H1 (cell line): Measurements from ENCODE around the gene SPEF2. TPM values are rescaled to one million over a fixed set of nuclear protein-coding genes. Genes with fewer than 3 reads are reported as not detected.

Experiments
- CTCF ChIA-PET: fragments of 300-600 bp; sonication (Branson Sonifier 250); formaldehyde crosslinking; loops from one replicate; lab custom pipeline; 2021; ENCODE audit not compliant: partially characterized antibody; lab: Charles Lee
- POLR2A ChIA-PET: fragments of 300-600 bp; sonication (Branson Sonifier 250); formaldehyde crosslinking; loops from one replicate; lab custom pipeline; 2021; ENCODE audit warnings: inconsistent platforms; ENCODE audit not compliant: partially characterized antibody; lab: Charles Lee
- DNase-seq, 2 experiments: peaks; one replicate each; pipeline versions ENCODE4 v3.0.0 to v3.0.0-alpha.2; 2010 to 2022; ENCODE audit warnings: low spot score in 2 of 2, low read depth in 1 of 2, mixed read lengths in 1 of 2
- FAIRE-seq: peaks from 2 replicates; lab custom pipeline; 2011; peaks lifted over from hg19 to GRCh38; lab: Jason Lieb, UNC
- H2AFZ ChIP-seq: 2 replicates; pipeline ENCODE4 v1.8.1; 2012; ENCODE audit warnings: low read length, inconsistent platforms
- H2AK5ac ChIP-seq: 2 replicates; pipeline ENCODE4 v1.6.1; 2013; ENCODE audit warnings: low read depth, low read length
- H2BK120ac ChIP-seq: replicated peaks from 2 replicates; pipeline ENCODE3; 2013; ENCODE audit warnings: low read depth, low read length, inconsistent platforms
- H2BK12ac ChIP-seq: 2 replicates; pipeline ENCODE4 v1.6.1; 2013; ENCODE audit warnings: low read depth, low read length
- H2BK15ac ChIP-seq: 2 replicates; pipeline ENCODE4 v1.6.1; 2013; ENCODE audit warnings: low read length
- H2BK20ac ChIP-seq: 2 replicates; pipeline ENCODE4 v1.6.1; 2013; ENCODE audit warnings: low read length
- H2BK5ac ChIP-seq: 2 replicates; pipeline ENCODE4 v1.6.1; 2013; ENCODE audit warnings: low read depth, low read length
- H3K14ac ChIP-seq: 2 replicates; pipeline ENCODE4 v1.6.1; 2013; ENCODE audit warnings: inconsistent platforms; ENCODE audit not compliant: insufficient read length
- H3K18ac ChIP-seq: 2 replicates; pipeline ENCODE4 v1.6.1; 2013; ENCODE audit warnings: low read length; ENCODE audit errors: extremely low read depth
- H3K23ac ChIP-seq: 2 replicates; pipeline ENCODE4 v1.6.1; 2013; ENCODE audit warnings: inconsistent platforms; ENCODE audit not compliant: insufficient read length
- H3K23me2 ChIP-seq: 2 replicates; pipeline ENCODE4 v1.6.1; 2013; ENCODE audit warnings: low read depth, low read length
- H3K27ac ChIP-seq: 2 replicates; pipeline ENCODE4 v1.6.1; 2011; ENCODE audit warnings: low read depth, low read length, inconsistent platforms
- H3K27me3 ChIP-seq, 4 experiments: replicated peaks in 1 of 4; 1 replicate in 1 of 4; 2 replicates in 3 of 4; pipeline versions ENCODE4 v1.6.1 to v1.8.1; 2011 to 2013; ENCODE audit warnings: low read length in 3 of 4, mild to moderate bottlenecking in 3 of 4, inconsistent platforms in 2 of 4, mixed read lengths in 2 of 4, moderate library complexity in 1 of 4; ENCODE audit not compliant: control insufficient read depth in 3 of 4, insufficient read depth in 3 of 4; ENCODE audit errors: extremely low read depth in 1 of 4
- H3K36me3 ChIP-seq, 4 experiments: 2 replicates each; pipeline versions ENCODE4 v1.6.1 to v1.8.1; 2011 to 2013; ENCODE audit warnings: mild to moderate bottlenecking in 4 of 4, low read length in 3 of 4, moderate library complexity in 2 of 4, control low read depth in 1 of 4, inconsistent platforms in 1 of 4; ENCODE audit not compliant: insufficient read depth in 4 of 4, control insufficient read depth in 2 of 4
- H3K4ac ChIP-seq: replicated peaks from 2 replicates; pipeline ENCODE3; 2013; ENCODE audit warnings: low read length, low read depth, mixed read lengths, inconsistent platforms; ENCODE audit not compliant: insufficient read length
- H3K4me1 ChIP-seq, 4 experiments: replicated peaks in 1 of 4; 1 replicate in 1 of 4; 2 replicates in 3 of 4; pipeline versions ENCODE4 v1.6.1 to v1.8.1; 2011 to 2013; ENCODE audit warnings: low read length in 3 of 4, inconsistent platforms in 2 of 4, mixed read lengths in 1 of 4; ENCODE audit not compliant: insufficient read depth in 4 of 4, control insufficient read depth in 3 of 4
- H3K4me2 ChIP-seq, 2 experiments: 2 replicates each; pipeline versions ENCODE4 v1.6.1 to v1.8.1; 2011 to 2013; ENCODE audit warnings: low read depth in 2 of 2, low read length in 2 of 2, control low read depth in 1 of 2, inconsistent platforms in 1 of 2, mild to moderate bottlenecking in 1 of 2; ENCODE audit not compliant: insufficient read depth in 1 of 2
- H3K4me3 ChIP-seq, 4 experiments: fragments of 200-600, 300-600 bp in 1 of 4; sonication (generic), shearing (Covaris generic), sonication (Bioruptor Twin) in 1 of 4; 2 replicates each; pipeline versions ENCODE4 v1.5.1 to v1.8.1; 2011 to 2016; ENCODE audit warnings: low read length in 4 of 4, low read depth in 3 of 4, control low read depth in 2 of 4, inconsistent platforms in 2 of 4, mild to moderate bottlenecking in 2 of 4, mixed read lengths in 1 of 4, moderate library complexity in 1 of 4; ENCODE audit not compliant: insufficient read depth in 2 of 4; ENCODE audit errors: extremely low read depth in 1 of 4
- H3K56ac ChIP-seq: replicated peaks from 2 replicates; pipeline ENCODE3; 2013; ENCODE audit warnings: low read depth, mild to moderate bottlenecking, mixed read lengths, low read length, inconsistent platforms; ENCODE audit not compliant: insufficient read length
- H3K79me1 ChIP-seq: 2 replicates; pipeline ENCODE4 v1.6.1; 2013; ENCODE audit warnings: low read depth, low read length, control low read depth
- H3K79me2 ChIP-seq, 2 experiments: 2 replicates each; pipeline versions ENCODE4 v1.6.1 to v1.8.1; 2012 to 2013; ENCODE audit warnings: low read length in 2 of 2, mild to moderate bottlenecking in 2 of 2, inconsistent platforms in 1 of 2; ENCODE audit not compliant: insufficient read depth in 2 of 2, control insufficient read depth in 1 of 2
- H3K9ac ChIP-seq, 4 experiments: replicated peaks in 1 of 4; 1 replicate in 1 of 4; 2 replicates in 3 of 4; pipeline versions ENCODE4 v1.6.1 to v1.8.1; 2011 to 2013; ENCODE audit warnings: low read depth in 3 of 4, low read length in 3 of 4, control low read depth in 2 of 4, mild to moderate bottlenecking in 2 of 4, moderate library complexity in 2 of 4, inconsistent platforms in 1 of 4; ENCODE audit errors: extremely low read depth in 1 of 4
- H3K9me3 ChIP-seq, 2 experiments: 2 replicates each; pipeline versions ENCODE4 v1.6.1 to v1.8.1; 2012 to 2013; ENCODE audit warnings: mild to moderate bottlenecking in 2 of 2, moderate library complexity in 2 of 2, control low read depth in 1 of 2, inconsistent platforms in 1 of 2, low read depth in 1 of 2, low read length in 1 of 2, mixed read lengths in 1 of 2; ENCODE audit not compliant: insufficient read depth in 2 of 2
- H4K20me1 ChIP-seq, 2 experiments: replicated peaks in 1 of 2; 2 replicates each; pipeline versions ENCODE3 to v1.8.1; 2011 to 2013; ENCODE audit warnings: inconsistent platforms in 2 of 2, low read length in 2 of 2, mild to moderate bottlenecking in 1 of 2; ENCODE audit not compliant: insufficient read depth in 2 of 2, control insufficient read depth in 1 of 2
- H4K5ac ChIP-seq: 2 replicates; pipeline ENCODE4 v1.6.1; 2013; ENCODE audit warnings: low read length, low read depth, mixed read lengths, inconsistent platforms; ENCODE audit not compliant: insufficient read length
- H4K8ac ChIP-seq: 2 replicates; pipeline ENCODE4 v1.8.0; 2013; ENCODE audit warnings: mild to moderate bottlenecking, moderate library complexity, low read length, inconsistent platforms; ENCODE audit not compliant: insufficient read depth; ENCODE audit errors: extremely low read depth
- H4K91ac ChIP-seq: replicated peaks from 2 replicates; pipeline ENCODE3; 2013; ENCODE audit warnings: low read length, mixed read lengths, inconsistent platforms; ENCODE audit not compliant: insufficient read length
- POLR2A ChIP-seq, 2 experiments: IDR thresholded peaks; 1 replicate in 1 of 2; 2 replicates in 1 of 2; pipeline ENCODE4 v1.6.1; 2011; ENCODE audit warnings: low read depth in 2 of 2, low read length in 2 of 2, mild to moderate bottlenecking in 2 of 2; ENCODE audit errors: control extremely low read depth in 1 of 2
- SP2 ChIP-seq: IDR thresholded peaks from 2 replicates; pipeline ENCODE4 v1.6.1; 2012; ENCODE audit warnings: mild to moderate bottlenecking, low read length, inconsistent platforms
- WGBS, 2 experiments: shearing (Covaris generic) in 1 of 2; methylation state at CpG; one replicate each; pipeline versions ENCODE4 v1.1.6 to v1.1.7; 2013 to 2015; ENCODE audit warnings: low lambda C conversion rate in 2 of 2, mixed read lengths in 2 of 2, inconsistent platforms in 1 of 2, low coverage in 1 of 2, missing lambda C conversion rate in 1 of 2; ENCODE audit not compliant: insufficient replicate concordance in 2 of 2, insufficient coverage in 1 of 2, insufficient read length in 1 of 2; ENCODE audit errors: extremely low coverage in 1 of 2, missing lambda C conversion rate in 1 of 2; 5-methylcytosine and 5-hydroxymethylcytosine counted together
- polyA plus RNA-seq, 7 experiments: library from polyadenylated mRNA; depleted of rRNA in 3 of 7; stranded (reverse) in 5 of 7; unstranded in 2 of 7; fragments of >200 nt in 5 of 7; fragments of 200-250 nt in 2 of 7; gene quantifications; 1 replicate in 5 of 7; 2 replicates in 1 of 7; 4 replicates in 1 of 7; pipeline versions ENCODE4 v1.2.1 to v1.2.3, GENCODE V29; 2011 to 2013; ENCODE audit warnings: missing spikeins in 2 of 7, mixed read lengths in 2 of 7
- total RNA-seq: library from RNA; stranded (reverse); fragmentation: NEBNext Ultra II Directional; extraction: Animal tissue kit (Norgen Biotek cat#: 25700); gene quantifications from 2 replicates; pipeline ENCODE4 v1.2.1, GENCODE V29; 2021

Gene SPEF2
- total and polyA plus RNA-seq, 2 of the 8 experiments (the other 6 are each of a cell fraction or from before 2014, with no cell fraction given) = 0.14 to 0.73 TPM

DNA sequence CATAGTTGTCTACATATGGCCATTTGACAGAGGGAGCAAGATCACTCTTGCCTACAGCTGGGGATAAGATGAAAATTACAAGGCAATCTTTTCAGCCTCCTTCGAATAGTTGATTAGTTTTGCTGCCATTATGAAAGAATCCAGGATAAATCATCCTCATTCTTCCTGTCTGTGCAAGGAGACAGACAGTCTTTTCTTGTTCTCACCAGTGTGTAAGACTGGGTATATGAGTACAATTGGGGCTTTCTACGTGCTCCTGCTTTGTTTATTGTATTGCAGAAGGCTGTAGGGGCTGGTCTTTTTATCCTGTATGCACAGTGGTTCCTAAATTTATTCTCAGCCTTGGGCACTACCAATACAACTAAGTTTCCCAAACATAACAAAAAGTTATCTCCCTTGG is 76.8 kb downstream of the SPEF2 start:
- Histone ChIP-seq H3K14ac (no peak overlapping the region), H2BK20ac (no peak overlapping the region), H2BK12ac (no peak overlapping the region), H2AK5ac (no peak overlapping the region), H2AFZ (no peak overlapping the region), H3K23me2 (no peaks in the 10 kb centered on the region), H3K9me3 (no peaks in the 10 kb centered on the region), H3K27me3 (no peaks in the 10 kb centered on the region), H3K9ac (no peak overlapping the region), H3K79me2 (no peaks in the 10 kb centered on the region), H3K18ac (no peak overlapping the region), H4K91ac (no peak overlapping the region), H3K4ac (no peak overlapping the region), H4K8ac (no peak overlapping the region), H3K79me1 (no peaks in the 10 kb centered on the region), H3K4me3 (no peak overlapping the region), H3K56ac (no peak overlapping the region), H3K4me1 (no peaks in the 10 kb centered on the region), H4K5ac (no peak overlapping the region), H2BK5ac (no peak overlapping the region), H3K27ac (no peak overlapping the region), H2BK15ac (no peak overlapping the region), H4K20me1 (no peaks in the 10 kb centered on the region), H3K23ac (no peak overlapping the region), H3K4me2 (no peak overlapping the region), H2BK120ac (no peak overlapping the region), H3K36me3 (no peaks in the 10 kb centered on the region)
- DNase-seq (no peak), FAIRE-seq (no peak)
- ChIA-PET POLR2A (no interaction called here), CTCF (no interaction called here)
- 74% methylated on average over 2 of the region's 2 CpGs; no CpG with 5 or more reads in 1 of the 2 experiments for WGBS, 2 experiments
- no peak for TF ChIP-seq POLR2A (IDR thresholded peaks at IDR 0.05; ENCODE audit: control extremely low read depth in 1 of 2, low read depth in 2 of 2, low read length in 2 of 2)
- TF ChIP-seq SP2 = no peak
